NT2/D1 (cell line): ENCODE data around the gene KPNA5.

ENCODE experiments used
- SUZ12 ChIP-seq: IDR thresholded peaks from 2 replicates; pipeline ENCODE4 v1.6.1; 2011; ENCODE audit not compliant: insufficient read length, insufficient read depth; ENCODE audit errors: extremely low read depth
- YY1 ChIP-seq: IDR thresholded peaks from 2 replicates; pipeline ENCODE4 v1.6.1; 2011; ENCODE audit not compliant: insufficient read length, insufficient read depth
- ZNF274 ChIP-seq: IDR thresholded peaks from 2 replicates; pipeline ENCODE4 v1.6.1; 2011; ENCODE audit warnings: mild to moderate bottlenecking, low read depth, low read length

GRCh38 chr6:116633685-116634084 lies 47.3 kb upstream of the KPNA5 start:
- TF ChIP-seq ZNF274 (no peak), YY1 (no peak), SUZ12 (no peak)
